ENCODE results near the gene C4orf51.

GRCh38 chr4:145698507-145698906 is 18.6 kb downstream of the C4orf51 start:
- TF ChIP-seq CTCF (IDR thresholded peaks at IDR 0.05) (no peak), EP300 (IDR thresholded peaks at IDR 0.05) (no peak), POLR2A (IDR thresholded peaks at IDR 0.05) (no peak), POLR2AphosphoS5 (IDR thresholded peaks at IDR 0.05) (no peak)
